PC-9 (cell line): ENCODE measurements around the gene PLXND1.

Source experiments
- CTCF ChIP-seq: fragments of 200-600 bp; sonication (generic); conservative IDR thresholded peaks from 2 replicates; pipeline ENCODE4 v1.6.1; 2017; ENCODE audit warnings: mixed run types, antibody characterized with exemption, mild to moderate bottlenecking, moderate library complexity
- EZH2 ChIP-seq: fragments of 200-600 bp; sonication (generic); IDR thresholded peaks from 2 replicates; pipeline ENCODE4 v1.8.0; 2017; ENCODE audit warnings: antibody characterized with exemption, low read depth

- TF ChIP-seq CTCF (no peak), EZH2 (no peak)
These were observed 41.4 kb downstream of the PLXND1 start for GRCh38 chr3:129564981-129565644.
